Ectodermal cell (in vitro differentiated cells): Measurements from ENCODE around the gene SNN.

Source experiments
- H3K27ac ChIP-seq: 2 replicates; pipeline ENCODE4 v1.7.0; 2013; ENCODE audit warnings: mild to moderate bottlenecking, low read depth, low read length; ENCODE audit not compliant: insufficient read depth, poor library complexity, severe bottlenecking
- H3K27me3 ChIP-seq: 2 replicates; pipeline ENCODE4 v1.7.0; 2013; ENCODE audit warnings: mild to moderate bottlenecking, low read length; ENCODE audit not compliant: insufficient read depth, control insufficient read depth, poor library complexity, severe bottlenecking
- H3K36me3 ChIP-seq: one replicate; pipeline ENCODE4 v1.7.0; 2013; ENCODE audit warnings: low read length; ENCODE audit not compliant: control insufficient read depth, insufficient read depth
- H3K4me1 ChIP-seq: one replicate; pipeline ENCODE4 v1.7.0; 2013; ENCODE audit warnings: low read length; ENCODE audit not compliant: control insufficient read depth, insufficient read depth
- H3K4me3 ChIP-seq: 2 replicates; pipeline ENCODE4 v1.7.0; 2013; ENCODE audit warnings: low read depth, low read length, control low read depth; ENCODE audit not compliant: insufficient read depth
- H3K9me3 ChIP-seq: 2 replicates; pipeline ENCODE4 v1.7.0; 2013; ENCODE audit warnings: mild to moderate bottlenecking, low read length, moderate library complexity; ENCODE audit not compliant: control insufficient read depth
- WGBS, 2 experiments: methylation state at CpG; one replicate each; pipeline ENCODE4 v1.1.7; 2013; ENCODE audit warnings: missing lambda C conversion rate in 2 of 2; 5-methylcytosine and 5-hydroxymethylcytosine counted together

The SNN gene

DNA sequence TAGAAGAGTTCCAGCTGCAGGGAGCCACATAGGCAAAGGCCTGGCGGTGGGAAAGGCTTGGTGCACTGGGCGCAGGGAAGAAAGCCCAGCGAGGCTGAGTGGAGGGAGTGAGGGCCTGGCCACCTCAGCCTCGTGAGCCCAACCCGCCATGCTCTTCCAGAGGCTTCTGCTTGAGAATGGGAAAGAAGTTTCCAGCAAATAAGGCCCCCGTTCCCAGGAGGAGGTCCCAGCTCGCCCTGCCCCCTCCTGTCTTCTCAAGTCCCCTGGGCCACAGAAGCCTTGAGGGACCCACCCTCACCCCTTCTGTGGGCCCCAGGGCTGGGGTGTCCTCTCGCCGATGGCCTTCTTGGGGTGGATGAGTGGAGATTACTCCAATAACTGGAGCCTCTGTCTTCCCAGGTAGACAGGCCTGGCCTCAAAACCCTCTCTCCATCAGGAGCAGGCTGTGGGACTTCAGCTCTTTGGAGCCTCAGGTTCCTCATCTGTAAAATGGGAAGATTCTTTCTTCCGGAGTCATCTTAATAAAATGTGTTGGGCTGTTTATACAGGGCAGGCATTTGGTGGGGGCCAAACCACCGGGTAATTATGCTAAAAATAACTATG, 933 bp upstream of the SNN start:
- H3K27me3 ChIP-seq = no peaks in the 10 kb centered on the region
- H3K4me3 ChIP-seq = no peak overlapping the region
- no peaks in the 10 kb centered on the region for H3K9me3 ChIP-seq
- peaks cover 21% of the 10 kb centered on the region for H3K4me1 ChIP-seq
- no peaks in the 10 kb centered on the region for H3K36me3 ChIP-seq
- no peak overlapping the region for H3K27ac ChIP-seq
- 90% methylated on average over 11 of the region's 11 CpGs for WGBS, 2 experiments

DNA sequence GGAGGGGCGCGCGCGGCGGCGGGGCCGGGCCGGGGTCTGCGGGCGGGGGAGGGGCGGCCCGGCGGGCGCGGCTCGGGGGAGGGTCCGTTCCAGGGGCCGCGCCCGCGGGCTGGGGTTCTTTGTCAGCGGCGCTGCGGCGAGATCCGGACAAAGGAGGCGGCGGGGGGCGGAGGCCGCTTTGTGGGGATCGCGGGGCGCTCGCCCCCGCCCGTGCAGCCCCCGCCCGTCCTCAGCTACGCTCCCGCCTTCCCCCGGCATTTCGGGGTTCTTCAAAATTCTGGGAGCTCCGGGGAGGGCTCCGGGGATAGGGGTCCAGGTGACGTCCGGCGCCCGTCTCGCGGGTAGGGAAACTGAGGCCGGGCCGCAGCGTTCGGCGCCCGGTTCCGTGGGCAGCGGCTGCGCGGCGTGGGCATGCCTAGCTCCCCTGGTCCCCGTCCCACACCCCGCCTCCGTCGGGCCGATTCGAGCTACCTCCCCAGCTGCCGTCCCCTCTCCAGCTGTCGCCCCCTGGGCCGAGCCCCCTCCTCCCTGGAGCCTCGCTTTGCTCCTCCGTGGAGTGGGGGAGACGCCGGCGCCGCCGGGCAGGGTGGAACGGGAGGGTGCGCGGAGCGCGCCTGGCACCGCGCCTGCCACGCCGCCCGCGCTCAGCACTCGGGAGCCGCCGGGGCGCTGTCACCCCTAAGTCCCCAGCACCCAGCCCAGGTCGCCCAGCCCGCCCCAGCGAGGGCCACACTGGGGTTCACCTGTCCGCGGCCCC, 546 bp downstream of the SNN start:
- H3K4me3 ChIP-seq = peak overlapping the region; percentile 95
- peak overlapping the region; percentile 69 for H3K27ac ChIP-seq
- no peaks in the 10 kb centered on the region for H3K27me3 ChIP-seq
- WGBS, 2 experiments = 2 to 3% methylated on average over 97 of the region's 97 CpGs
- H3K9me3 ChIP-seq = no peaks in the 10 kb centered on the region
- no peaks in the 10 kb centered on the region for H3K36me3 ChIP-seq
- H3K4me1 ChIP-seq = peaks cover 26% of the 10 kb centered on the region

DNA sequence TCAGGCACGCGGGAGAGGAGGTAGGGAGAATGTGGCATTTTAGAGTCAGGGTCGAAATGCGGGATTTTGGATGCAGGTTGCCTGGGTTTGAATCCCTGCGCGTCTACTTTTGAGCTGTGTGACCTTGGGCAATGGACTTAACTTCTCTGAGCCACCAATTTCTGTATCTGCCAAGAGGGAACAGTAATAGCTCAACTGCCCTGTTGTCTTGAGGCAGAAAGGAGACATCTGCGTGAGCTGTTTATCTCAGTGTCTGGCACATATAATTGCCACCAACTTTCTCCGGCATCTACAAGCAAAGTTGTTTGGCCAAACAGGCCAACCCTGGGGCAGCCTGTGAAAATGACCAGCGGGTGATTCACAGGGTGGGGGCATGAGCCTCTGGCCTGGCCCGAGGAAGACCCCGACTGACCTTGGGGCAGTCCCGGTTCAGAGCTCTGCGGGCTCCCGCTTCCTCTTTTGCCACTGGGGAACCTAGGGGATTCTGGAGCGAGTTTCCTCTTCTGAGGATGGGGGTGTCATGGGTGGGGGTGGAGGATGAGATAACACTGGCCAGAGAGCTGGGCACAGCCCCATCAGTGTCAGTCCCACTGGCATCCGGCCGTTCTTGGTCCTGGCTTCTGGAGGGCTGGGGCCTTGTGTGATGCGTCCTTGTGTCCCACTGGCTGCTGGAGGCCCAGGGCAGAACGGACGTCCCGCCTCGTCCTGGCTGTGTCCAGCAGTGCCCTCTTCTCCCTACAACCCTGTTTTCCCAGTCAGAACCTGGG, 1.3 kb downstream of the SNN start:
- H3K4me1 ChIP-seq = peaks cover 26% of the 10 kb centered on the region
- no peak overlapping the region for H3K27ac ChIP-seq
- H3K27me3 ChIP-seq = no peaks in the 10 kb centered on the region
- peak overlapping the region; percentile 95 for H3K4me3 ChIP-seq
- WGBS, 2 experiments = 55 to 63% methylated on average over 22 of the region's 22 CpGs
- H3K36me3 ChIP-seq = no peaks in the 10 kb centered on the region
- H3K9me3 ChIP-seq = no peaks in the 10 kb centered on the region

DNA sequence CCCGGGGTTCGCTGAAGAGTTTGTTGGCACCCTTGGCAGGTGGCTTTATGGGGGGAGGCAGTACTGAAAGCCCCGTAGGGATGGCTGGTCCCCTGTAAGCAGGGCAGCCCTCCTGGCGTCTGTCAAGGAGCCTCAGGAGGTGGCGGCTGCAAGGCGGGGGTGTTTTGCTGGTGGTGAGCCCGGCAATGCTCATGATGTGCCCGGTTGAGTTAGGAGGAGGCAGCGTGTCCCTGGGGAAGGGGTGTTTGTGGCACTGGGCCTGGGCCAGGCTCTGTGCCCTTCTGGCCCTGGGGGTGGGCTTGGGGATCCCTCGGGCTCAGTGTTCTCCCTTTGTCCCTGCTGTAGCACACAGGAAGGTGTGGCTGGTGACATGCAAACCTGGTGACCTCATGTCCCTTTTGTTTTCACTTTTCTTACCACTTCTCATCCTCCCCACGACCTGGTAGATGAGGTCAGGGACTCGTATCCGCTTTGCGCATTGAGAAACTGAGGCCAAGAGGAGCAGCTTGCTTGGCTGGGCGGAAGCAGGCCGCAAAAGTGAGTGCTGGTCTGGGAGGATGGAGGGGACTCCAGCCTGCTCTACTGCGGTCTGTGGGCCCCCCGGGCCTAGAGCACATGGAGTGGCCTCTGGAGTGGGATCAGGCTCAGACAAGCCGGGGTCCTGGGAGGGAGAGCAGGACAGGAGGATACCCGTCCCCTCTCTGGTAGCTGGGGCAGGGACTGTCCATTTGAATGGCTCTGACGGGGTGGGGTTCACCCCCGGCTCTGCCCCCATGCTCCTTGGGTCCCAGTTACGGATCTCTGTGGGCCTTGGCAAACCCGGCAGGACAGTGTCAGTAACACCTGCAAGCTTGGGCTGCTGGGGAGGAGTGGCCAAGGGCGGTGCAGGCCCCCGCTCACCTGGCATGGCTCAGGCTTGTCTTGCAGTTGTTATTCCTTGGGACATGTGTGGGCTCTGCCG, 2.2 kb downstream of the SNN start:
- WGBS, 2 experiments = 75 to 77% methylated on average over 27 of the region's 27 CpGs
- peaks cover 18% of the 10 kb centered on the region for H3K4me1 ChIP-seq
- H3K4me3 ChIP-seq = no peak overlapping the region
- H3K27ac ChIP-seq = no peak overlapping the region
- H3K36me3 ChIP-seq = no peaks in the 10 kb centered on the region
- H3K9me3 ChIP-seq = no peaks in the 10 kb centered on the region
- H3K27me3 ChIP-seq = no peaks in the 10 kb centered on the region

GRCh38 chr16:11671271-11671670, 3.0 kb downstream of the SNN start:
- WGBS, 2 experiments = 94 to 98% methylated on average over 2 of the region's 2 CpGs
- Histone ChIP-seq H3K9me3 (no peaks in the 10 kb centered on the region), H3K27me3 (no peaks in the 10 kb centered on the region), H3K27ac (no peak overlapping the region), H3K36me3 (peaks cover 6% of the 10 kb centered on the region), H3K4me1 (peaks cover 17% of the 10 kb centered on the region), H3K4me3 (no peak overlapping the region)

DNA sequence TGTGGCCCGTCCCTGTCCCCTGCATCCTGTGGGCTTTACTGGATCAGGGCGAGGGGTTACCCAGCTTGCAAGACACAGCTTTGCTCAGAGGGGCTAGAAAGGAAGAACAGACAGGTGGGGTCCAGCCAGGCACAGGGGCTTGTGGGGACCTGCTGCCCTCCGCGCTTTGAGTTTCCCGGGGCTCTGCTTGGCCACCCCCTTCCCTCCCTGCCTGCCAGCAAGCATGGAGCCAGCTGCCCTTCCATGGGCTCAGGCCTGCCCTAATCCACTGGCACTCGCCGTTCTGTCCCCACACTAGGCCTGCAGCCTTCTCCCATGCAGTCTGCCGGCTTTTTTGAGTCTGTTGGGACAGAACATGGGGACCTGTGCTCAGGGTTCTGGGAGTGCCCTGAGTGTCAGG, 3.4 kb downstream of the SNN start:
- H3K27ac ChIP-seq = no peak overlapping the region
- 92 to 93% methylated on average over 8 of the region's 8 CpGs for WGBS, 2 experiments
- no peak overlapping the region for H3K4me3 ChIP-seq
- peaks cover 10% of the 10 kb centered on the region for H3K36me3 ChIP-seq
- H3K9me3 ChIP-seq = no peaks in the 10 kb centered on the region
- peaks cover 17% of the 10 kb centered on the region for H3K4me1 ChIP-seq
- H3K27me3 ChIP-seq = no peaks in the 10 kb centered on the region

DNA sequence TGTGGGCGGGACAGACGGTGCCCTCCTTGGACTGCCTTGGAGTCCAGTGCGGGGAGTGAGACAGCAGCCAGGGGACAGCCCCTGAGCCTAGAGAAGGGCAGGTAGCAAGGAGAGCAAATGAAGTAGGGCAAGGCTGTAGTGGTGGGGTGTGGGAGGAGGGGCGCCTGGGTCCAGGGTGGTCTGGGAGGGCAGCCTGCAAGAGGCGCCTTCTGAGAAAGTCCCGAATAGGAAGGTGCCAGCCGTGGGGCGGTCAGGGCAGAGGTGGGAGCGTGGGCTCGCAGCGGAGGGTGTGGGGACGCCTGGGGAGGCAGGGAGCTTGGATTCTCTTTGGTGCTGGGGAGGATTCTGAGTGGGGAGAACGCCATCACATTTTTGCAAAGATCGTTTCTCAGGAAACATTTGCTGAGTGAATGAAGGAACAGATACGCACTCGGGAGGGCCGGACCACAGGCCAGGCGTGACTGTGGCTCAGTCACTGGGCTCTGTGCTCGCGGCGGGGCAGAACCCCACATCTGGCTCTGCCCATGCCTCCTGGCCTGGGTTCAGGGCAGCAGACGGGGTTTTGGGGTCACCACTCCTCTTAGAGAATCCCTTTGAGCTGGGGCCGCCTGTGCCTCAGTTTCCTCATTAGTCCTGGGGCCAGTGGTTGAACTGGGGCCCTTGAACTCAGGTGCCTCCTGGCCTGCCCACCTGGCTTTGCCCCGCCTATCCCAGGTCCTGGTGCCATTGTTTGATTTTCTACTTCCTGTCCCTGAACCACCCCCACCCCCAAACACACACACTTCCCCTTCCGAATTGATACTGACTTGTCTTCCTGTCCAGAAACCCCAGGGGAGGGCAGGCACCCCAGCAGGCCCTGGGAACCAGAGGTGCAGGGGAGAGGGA, 4.2 kb downstream of the SNN start:
- Histone ChIP-seq H3K9me3 (no peaks in the 10 kb centered on the region), H3K4me3 (no peak overlapping the region), H3K27ac (no peak overlapping the region), H3K27me3 (no peaks in the 10 kb centered on the region), H3K4me1 (peaks cover 17% of the 10 kb centered on the region), H3K36me3 (peaks cover 13% of the 10 kb centered on the region)
- 94 to 95% methylated on average over 25 of the region's 25 CpGs for WGBS, 2 experiments

GRCh38 chr16:11673091-11674000, 5.1 kb downstream of the SNN start:
- no peak overlapping the region for H3K27ac ChIP-seq
- peaks cover 18% of the 10 kb centered on the region for H3K36me3 ChIP-seq
- no peaks in the 10 kb centered on the region for H3K27me3 ChIP-seq
- WGBS, 2 experiments = 92 to 93% methylated on average over 25 of the region's 25 CpGs
- H3K4me3 ChIP-seq = no peak overlapping the region
- H3K9me3 ChIP-seq = no peaks in the 10 kb centered on the region
- peaks cover 17% of the 10 kb centered on the region for H3K4me1 ChIP-seq
